NCI-H2196 treated with DMSO at 0.1 percent for 48 hours (cell line): ENCODE data around the gene A2M.
"Not testable (repeated sequence)": the region's sequence is repeated elsewhere in the genome, so short reads cannot be mapped to it uniquely, and the experiment has no call there.

Source experiments
- DNase-seq: peaks from one replicate; lab custom pipeline; 2025; ENCODE audit not compliant: unreplicated experiment; lab: John Stamatoyannopoulos, UW

The A2M gene

DNA sequence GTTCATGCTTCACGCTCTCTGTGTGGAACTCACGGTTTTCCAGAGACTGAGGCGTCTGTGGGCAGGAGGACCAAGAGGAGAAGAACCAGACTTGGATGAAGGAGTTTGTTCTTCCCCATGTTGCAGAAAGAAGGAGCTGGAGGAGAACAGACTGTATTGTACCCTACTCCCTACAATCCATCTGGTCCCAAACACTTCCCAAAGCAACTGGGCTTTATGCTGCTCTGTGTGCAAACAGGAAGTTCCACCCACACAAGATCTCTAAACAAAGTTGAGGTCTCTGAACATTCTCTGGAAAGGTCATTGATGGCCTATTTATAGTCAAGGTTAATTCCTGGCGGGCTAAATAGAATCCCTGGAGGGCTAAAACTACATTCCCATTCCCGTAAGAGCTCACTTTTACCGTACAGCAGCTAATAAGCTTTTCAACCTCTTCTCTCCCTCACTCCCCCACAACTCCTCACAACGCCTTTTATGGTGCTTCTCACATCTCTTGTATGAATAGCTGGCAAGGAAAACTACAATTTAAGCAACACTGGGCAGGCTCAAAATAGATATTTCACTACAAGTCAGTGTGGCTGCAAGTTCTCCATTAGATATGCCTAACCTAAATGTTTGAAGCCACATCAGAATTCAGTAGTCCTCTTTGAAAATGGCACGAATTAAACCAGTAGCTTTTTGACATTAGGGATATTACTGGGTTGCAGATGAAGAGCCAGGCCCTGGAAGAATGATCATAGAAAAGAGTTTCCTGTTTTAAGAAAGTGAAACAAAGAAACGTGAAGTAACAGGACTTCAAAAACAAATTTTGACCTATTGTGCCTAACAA, at the start of gene A2M:
Gene A2M, minus strand, starts transcription at position 189 of the 829 bp plus-strand sequence. Its CDS starts 70 bp downstream, at position 119.
- no peak for DNase-seq

GRCh38 chr12:9163392-9163791, 47.7 kb upstream of the A2M start:
- DNase-seq, result no peak

DNA sequence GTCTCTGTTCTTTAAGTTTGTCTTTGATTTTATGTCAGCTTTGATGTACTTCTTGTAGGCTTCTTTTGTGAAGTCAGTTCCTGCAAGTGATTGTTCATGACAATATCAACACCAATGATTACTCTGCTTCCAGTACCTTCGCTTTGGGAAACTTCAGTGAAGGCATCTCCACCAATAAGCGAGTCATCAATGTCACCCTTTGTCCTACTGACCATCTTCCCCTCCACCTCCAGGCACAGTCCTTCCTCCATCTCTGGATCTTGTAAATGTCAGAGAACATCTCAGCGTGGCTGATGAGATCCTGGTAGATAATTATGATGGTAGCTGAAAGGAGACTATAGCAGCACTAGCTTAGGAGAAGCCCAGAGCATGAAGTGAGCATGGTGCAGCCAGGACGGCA, 40.4 kb upstream of the A2M start:
- no peak for DNase-seq

GRCh38 chr12:9149372-9149771, 33.7 kb upstream of the A2M start:
- DNase-seq, result peak; percentile 0

- DNase-seq, result no peak
Observed at GRCh38 chr12:9148926-9149325, 33.2 kb upstream of the A2M start.

GRCh38 chr12:9147461-9147860, 31.7 kb upstream of the A2M start:
- DNase-seq, result no peak

GRCh38 chr12:9144730-9145106, 29.0 kb upstream of the A2M start:
- no peak for DNase-seq

DNA sequence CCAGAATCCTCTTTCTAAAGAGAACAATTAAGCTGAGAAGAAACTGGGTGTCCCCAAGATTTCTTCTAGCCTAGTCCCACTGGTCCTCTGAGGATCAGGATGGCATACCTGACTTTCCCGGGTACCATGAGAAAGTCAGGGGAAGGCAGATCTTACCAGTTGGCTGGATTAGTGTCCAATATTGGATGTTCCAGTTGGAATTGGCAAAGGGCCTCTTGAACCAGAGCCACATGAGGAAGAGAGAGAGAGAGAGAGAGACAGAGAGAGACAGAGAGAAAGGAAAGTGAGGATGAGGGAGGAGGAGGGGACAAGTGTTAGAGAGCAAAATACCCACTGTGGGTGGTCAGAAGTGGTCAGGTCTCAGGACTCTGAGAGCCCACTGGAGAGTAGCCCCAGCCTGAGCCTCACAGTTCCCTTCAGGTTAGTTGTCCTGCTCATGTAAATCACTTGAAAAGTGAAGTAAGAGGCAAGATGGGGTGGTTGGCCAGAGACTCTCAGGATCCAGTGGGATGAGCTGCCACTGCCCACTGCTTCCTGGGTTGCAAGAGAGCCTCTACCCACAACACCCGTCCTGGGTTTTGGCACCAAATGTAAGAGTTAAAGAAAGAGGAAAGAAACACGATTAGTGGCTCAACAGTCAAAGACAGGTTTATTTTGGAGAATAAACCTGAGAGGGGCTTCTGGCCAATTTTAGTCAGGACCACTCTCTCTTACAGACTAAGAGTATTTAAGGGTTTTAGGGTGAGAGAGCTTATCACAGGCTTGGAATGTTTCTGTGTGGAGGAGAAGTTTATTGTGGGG, 28.4 kb upstream of the A2M start:
- DNase-seq, result no peak

GRCh38 chr12:9143137-9143536, 27.4 kb upstream of the A2M start:
- DNase-seq, result no peak

DNA sequence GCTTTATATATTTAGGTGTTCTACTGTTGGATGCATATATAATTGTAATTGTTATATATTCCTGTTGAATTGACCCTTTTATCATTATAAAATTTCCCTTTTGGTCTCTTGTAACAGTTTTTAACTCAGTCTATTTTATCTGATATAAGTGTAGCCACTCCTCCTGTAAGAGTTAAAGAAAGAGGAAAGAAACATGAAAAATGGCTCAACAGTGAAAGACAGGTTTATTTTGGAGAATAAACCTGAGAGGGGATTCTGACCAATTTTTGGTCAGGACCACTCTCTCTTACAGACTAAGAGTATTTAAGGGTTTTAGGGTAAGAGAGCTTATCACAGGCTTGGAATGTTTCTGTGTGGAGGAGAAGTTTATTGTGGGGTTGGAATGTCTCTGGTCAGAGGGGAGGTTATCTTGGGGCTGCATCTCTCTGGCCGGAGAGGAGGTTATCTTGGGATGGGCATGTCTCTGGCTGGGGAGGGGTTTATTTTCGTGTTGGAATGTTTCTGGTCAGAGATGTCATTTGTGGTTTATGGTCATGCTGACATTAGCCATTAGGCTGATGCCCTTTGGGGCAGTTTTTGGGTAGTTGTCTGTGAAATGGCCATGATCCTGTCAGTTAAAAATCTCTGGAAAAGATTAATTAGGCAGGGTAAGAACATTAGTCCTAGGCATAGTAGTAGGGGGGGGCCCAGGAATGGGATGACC, 24.0 kb upstream of the A2M start:
- not testable (repeated sequence) for DNase-seq

GRCh38 chr12:9135903-9136310, 20.2 kb upstream of the A2M start:
- DNase-seq, result no peak

GRCh38 chr12:9134981-9135628, 19.4 kb upstream of the A2M start:
- DNase-seq, result no peak

GRCh38 chr12:9133216-9133916, 17.6 kb upstream of the A2M start:
- no peak for DNase-seq

GRCh38 chr12:9132008-9132535, 16.4 kb upstream of the A2M start:
- no peak for DNase-seq

GRCh38 chr12:9130244-9130643, 14.5 kb upstream of the A2M start:
- DNase-seq, result no peak

DNA sequence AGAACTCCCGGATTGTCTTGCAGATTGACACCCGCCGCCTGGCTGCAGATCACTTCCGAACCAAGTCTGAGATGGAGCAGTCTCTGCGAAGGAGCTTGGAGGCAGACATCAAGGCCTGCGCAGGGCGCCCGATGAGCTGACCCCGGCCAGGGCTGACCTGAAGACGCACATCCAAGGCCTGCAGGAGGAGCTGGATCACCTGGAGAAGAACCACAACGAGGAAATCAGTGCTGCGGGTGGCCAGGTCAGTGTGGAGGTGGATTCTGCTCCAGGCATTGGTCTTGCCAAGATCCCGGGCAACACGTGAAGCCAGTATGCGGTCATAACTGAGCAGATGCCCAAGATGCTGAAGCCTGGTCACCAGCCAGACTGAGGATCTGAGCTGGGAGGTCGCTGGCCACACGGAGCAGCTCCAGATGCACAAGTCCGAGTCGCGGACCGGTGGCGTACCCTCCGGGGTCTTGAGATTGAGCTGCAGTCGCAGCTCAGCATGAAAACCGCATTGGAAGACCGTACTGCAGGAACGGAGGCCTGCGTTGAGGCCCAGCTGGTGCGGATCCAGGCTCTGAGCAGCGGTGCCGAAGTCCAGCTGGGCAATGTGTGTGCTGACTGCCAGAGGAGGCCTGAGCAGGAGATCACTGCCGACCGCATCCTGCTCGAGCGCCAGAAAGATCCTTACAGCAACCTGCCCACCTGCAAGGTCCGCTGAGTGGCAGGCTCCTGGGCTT, 12.4 kb upstream of the A2M start:
- DNase-seq, result no peak

- no peak for DNase-seq
Observed at GRCh38 chr12:9127484-9127883, 11.8 kb upstream of the A2M start.

GRCh38 chr12:9124383-9125031, 8.8 kb upstream of the A2M start:
- DNase-seq, result no peak

DNA sequence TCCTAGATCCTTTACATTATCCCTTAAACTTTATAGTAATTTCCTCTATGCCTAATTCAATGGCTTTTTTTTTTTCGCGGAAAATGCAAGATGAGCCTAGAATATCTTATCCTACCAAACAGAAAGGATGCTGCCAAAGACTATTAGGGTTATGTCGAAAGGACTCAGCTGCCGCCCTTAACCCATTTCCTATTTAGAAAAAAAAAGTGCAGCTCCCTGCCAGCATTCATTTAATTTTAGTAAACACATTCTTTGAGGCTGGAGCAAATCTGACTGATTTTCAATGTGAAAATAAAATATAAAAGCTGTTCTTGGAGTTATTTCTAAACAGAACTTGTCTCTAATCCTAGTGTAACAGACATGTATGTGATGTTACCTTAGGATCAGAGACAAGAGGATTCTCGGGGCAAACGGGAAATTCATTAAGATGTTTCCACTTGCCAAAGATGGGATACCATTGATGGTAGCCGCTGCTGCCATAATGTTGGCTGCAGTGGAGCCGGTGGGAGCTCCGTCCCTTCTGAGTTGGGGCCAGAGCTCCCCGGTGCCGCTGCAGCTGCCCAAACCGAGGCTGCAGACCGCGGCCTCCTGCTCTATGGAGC, 8.2 kb upstream of the A2M start:
- DNase-seq, result no peak
